Measurements from ENCODE around the gene RPL5. TPM values are rescaled to one million over a fixed set of nuclear protein-coding genes. Genes with fewer than 3 reads are reported as not detected.

RPL5 gene
- total RNA-seq, 1 donor from 2014 or later = 1,364 TPM

DNA sequence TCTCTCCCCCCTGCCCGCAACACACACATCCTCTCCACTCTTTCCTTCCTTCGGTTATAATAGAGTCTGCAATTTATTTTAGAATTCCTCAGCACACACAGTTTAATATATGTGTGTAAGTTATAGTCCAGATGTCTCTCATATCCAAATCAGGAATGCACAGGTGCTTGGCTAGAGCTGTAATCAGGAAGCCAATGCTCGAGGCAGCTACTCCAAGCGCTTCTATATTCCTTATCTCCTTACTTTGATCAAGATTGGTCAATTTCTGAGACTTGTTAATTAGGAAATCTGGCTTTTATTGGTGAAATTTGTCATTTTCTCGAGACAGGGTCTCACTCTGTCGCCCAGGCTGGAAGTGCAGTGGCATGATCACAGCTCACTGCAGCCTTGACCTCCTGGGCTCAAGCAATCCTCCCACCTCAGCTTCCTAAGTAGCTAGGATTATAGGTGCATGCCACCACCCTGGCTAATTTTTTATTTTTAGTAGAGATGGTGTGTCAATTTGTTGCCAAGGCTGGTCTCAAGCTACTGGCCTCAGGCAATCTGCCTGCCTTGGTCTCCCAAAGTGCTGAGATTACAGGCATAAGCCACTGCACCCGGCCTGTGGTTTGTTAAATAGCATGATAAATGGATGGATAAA is 27.7 kb downstream of the RPL5 start:
- Mint-ChIP-seq H3K27me3 (no peaks in the 10 kb centered on the region), H3K4me3 (ENCODE audit: low read depth) (no peak overlapping the region), H3K36me3 (ENCODE audit: insufficient read depth) (no peaks in the 10 kb centered on the region), H3K9me3 (ENCODE audit: low read depth) (peaks cover 3% of the 10 kb centered on the region), H3K27ac (no peak overlapping the region), H3K4me1 (ENCODE audit: low read depth) (no peaks in the 10 kb centered on the region)
- no peak for DNase-seq (ENCODE audit: low spot score, unreplicated experiment)
- TF ChIP-seq CTCF (IDR thresholded peaks at IDR 0.05; ENCODE audit: unreplicated experiment) = no peak

DNA sequence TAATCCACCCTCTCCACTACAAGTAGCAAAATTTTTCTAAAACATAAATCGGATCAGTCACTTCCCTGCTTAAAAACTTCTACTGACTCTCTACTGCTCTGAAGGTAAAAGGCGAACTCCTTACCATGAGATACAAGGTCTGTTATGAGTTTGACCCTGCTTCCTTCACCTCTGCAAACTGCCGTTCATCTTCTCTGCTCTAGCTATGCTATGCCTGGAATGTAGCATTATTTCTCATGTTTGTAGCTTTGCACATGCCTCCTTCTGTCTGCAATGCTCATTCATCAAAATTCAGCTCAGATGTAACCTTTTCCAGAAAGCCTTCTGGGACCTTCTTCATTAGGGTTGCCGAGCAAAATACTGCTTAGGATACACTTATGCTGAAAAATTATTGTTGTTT is 30.8 kb downstream of the RPL5 start:
- TF ChIP-seq CTCF (IDR thresholded peaks at IDR 0.05; ENCODE audit: unreplicated experiment) = no peak
- Mint-ChIP-seq H3K27me3 (no peaks in the 10 kb centered on the region), H3K27ac (no peak overlapping the region), H3K4me1 (ENCODE audit: low read depth) (no peaks in the 10 kb centered on the region), H3K36me3 (ENCODE audit: insufficient read depth) (no peaks in the 10 kb centered on the region), H3K4me3 (ENCODE audit: low read depth) (no peak overlapping the region), H3K9me3 (ENCODE audit: low read depth) (no peaks in the 10 kb centered on the region)
- DNase-seq (ENCODE audit: low spot score, unreplicated experiment) = no peak

- Mint-ChIP-seq H3K36me3 (ENCODE audit: insufficient read depth) (no peaks in the 10 kb centered on the region), H3K27me3 (no peaks in the 10 kb centered on the region)
- no peak for DNase-seq (ENCODE audit: low spot score, unreplicated experiment)
Observed at GRCh38 chr1:92864131-92864530, 32.3 kb downstream of the RPL5 start.

DNA sequence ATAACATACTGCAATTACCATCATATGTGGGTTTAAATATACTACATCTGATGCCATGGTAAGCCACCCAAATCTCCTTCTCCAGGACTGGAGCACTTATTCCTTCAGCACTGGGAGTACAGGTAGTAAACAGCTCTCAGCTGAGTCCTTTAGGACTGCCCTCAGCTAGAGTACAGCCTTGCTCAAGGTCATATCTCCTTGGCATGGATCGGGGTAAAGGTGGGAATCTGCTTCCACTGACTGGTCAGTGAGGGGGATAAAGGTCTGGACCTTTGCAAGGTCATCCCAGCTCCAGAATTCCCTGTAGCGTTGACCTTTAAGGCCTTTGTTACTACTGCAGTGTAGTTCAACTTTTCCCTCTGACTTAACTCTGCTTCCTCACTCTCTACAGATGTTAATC is 38.8 kb downstream of the RPL5 start:
- Mint-ChIP-seq H3K4me1 (ENCODE audit: low read depth) (no peaks in the 10 kb centered on the region), H3K4me3 (ENCODE audit: low read depth) (no peak overlapping the region), H3K36me3 (ENCODE audit: insufficient read depth) (peaks cover 6% of the 10 kb centered on the region), H3K27me3 (no peaks in the 10 kb centered on the region), H3K27ac (no peak overlapping the region), H3K9me3 (ENCODE audit: low read depth) (peaks cover 4% of the 10 kb centered on the region)
- no peak for TF ChIP-seq CTCF (IDR thresholded peaks at IDR 0.05; ENCODE audit: unreplicated experiment)
- DNase-seq (ENCODE audit: low spot score, unreplicated experiment) = no peak

More at GRCh38 chr1:92864131-92864530, 32.3 kb downstream of the RPL5 start:
- Mint-ChIP-seq H3K9me3 (ENCODE audit: low read depth) (no peaks in the 10 kb centered on the region), H3K4me3 (ENCODE audit: low read depth) (no peak overlapping the region), H3K4me1 (ENCODE audit: low read depth) (no peaks in the 10 kb centered on the region), H3K27ac (no peak overlapping the region)
- TF ChIP-seq CTCF (IDR thresholded peaks at IDR 0.05; ENCODE audit: unreplicated experiment) = no peak

- no peak for DNase-seq (ENCODE audit: low spot score, unreplicated experiment)
- no peak for TF ChIP-seq CTCF (IDR thresholded peaks at IDR 0.05; ENCODE audit: unreplicated experiment)
- H3K27ac Mint-ChIP-seq = no peak overlapping the region
- no peaks in the 10 kb centered on the region for H3K27me3 Mint-ChIP-seq
- peaks cover 4% of the 10 kb centered on the region for H3K9me3 Mint-ChIP-seq (ENCODE audit: low read depth)
- H3K4me3 Mint-ChIP-seq (ENCODE audit: low read depth) = no peak overlapping the region
- H3K36me3 Mint-ChIP-seq (ENCODE audit: insufficient read depth) = peaks cover 6% of the 10 kb centered on the region
- peaks cover 2% of the 10 kb centered on the region for H3K4me1 Mint-ChIP-seq (ENCODE audit: low read depth)
Observed at GRCh38 chr1:92872719-92873118, 40.9 kb downstream of the RPL5 start.

All from progenitor cell of endocrine pancreas (in vitro differentiated cells).